ELR (cell line): ENCODE data around the gene C9orf50.

Experiments used
- DNase-seq: peaks from one replicate; pipeline ENCODE4 v3.0.0-alpha.2; 2015; ENCODE audit warnings: low read depth

C9orf50 gene

GRCh38 chr9:129570450-129571297 lies 50.2 kb downstream of the C9orf50 start:
- DNase-seq: peak; percentile 96

- DNase-seq: peak; percentile 55
Measured at GRCh38 chr9:129569502-129570449, 51.1 kb downstream of the C9orf50 start.

GRCh38 chr9:129568560-129569501 lies 52.1 kb downstream of the C9orf50 start:
- DNase-seq: peak; percentile 47

- DNase-seq: peak; percentile 74
Measured at GRCh38 chr9:129567842-129568559, 52.9 kb downstream of the C9orf50 start.

GRCh38 chr9:129567329-129567728 lies 53.6 kb downstream of the C9orf50 start:
- DNase-seq: no peak

GRCh38 chr9:129566563-129567266 lies 54.2 kb downstream of the C9orf50 start:
- DNase-seq: no peak

- DNase-seq: no peak
Measured at GRCh38 chr9:129562917-129563316, 58.0 kb downstream of the C9orf50 start.

GRCh38 chr9:129562514-129562913 lies 58.4 kb downstream of the C9orf50 start:
- no peak for DNase-seq
